Keratinocyte (primary cell): Measurements from ENCODE around the gene ACACA.

Experiments used
- CTCF ChIP-seq, 3 experiments: IDR thresholded peaks in 1 of 3; conservative IDR thresholded peaks in 1 of 3; optimal IDR thresholded peaks in 1 of 3; 2 replicates in 2 of 3; 3 replicates in 1 of 3; pipeline versions ENCODE3 to v1.5.1; 2011; ENCODE audit warnings: low read length in 3 of 3, mild to moderate bottlenecking in 3 of 3, moderate library complexity in 2 of 3, control low read depth in 1 of 3, inconsistent platforms in 1 of 3; ENCODE audit not compliant: insufficient read depth in 2 of 3; ENCODE audit errors: extremely low read depth in 1 of 3
- EZH2 ChIP-seq: IDR thresholded peaks from one replicate; pipeline ENCODE4 v1.6.1; 2012; ENCODE audit warnings: inconsistent platforms, mild to moderate bottlenecking, low read length, moderate library complexity

DNA sequence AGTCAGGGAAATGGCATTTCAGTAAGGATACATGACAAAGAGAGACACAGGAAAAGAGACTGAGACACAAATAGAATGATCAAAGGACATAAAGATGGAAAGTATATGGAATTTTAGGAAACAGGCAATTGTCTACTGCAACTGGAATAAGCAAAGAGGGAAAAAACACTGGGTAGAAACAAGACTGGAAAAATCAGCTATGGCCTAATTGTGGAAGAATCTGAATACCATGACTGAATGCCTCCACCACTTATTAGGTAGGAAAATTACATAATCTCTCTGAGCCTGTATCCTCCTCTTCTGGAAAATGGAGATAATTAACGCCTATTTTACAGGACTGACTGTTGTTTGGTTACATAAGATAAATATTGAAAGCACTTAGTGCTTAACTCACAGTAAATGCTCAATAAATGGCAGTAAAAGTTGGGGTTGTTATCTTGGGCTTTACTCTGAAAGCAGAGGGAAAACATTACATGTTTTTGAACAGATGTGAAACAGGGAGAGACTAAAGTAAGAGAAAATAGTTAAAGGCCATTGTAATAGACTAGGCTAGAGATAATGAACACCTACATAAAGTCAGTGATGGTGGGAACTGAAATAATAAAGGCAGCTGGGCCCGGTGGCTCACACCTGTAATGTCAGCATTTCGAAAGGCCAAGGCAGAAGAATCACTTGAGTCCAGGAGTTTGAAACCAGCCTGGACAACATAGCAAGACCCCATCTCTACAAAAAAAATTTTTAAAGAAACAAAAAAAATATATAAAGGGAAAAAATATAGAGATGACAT is 94.3 kb downstream of the ACACA start:
- TF ChIP-seq EZH2 (no peak), CTCF (optimal IDR thresholded peaks at IDR 0.05 in 1 of 3, IDR thresholded peaks at IDR 0.05 in 1 of 3, conservative IDR thresholded peaks at IDR 0.05 in 1 of 3; ENCODE audit: extremely low read depth in 1 of 3, insufficient read depth in 2 of 3, low read length in 3 of 3) (no peak)
